Epithelial cell of proximal tubule (primary cell): Measurements from ENCODE around the gene AUH. TPM values are rescaled to one million over a fixed set of nuclear protein-coding genes. Genes with fewer than 3 reads are reported as not detected.

Source experiments
- DNase-seq: peaks from one replicate; pipeline ENCODE4 v3.0.0-alpha.2; 2011; ENCODE audit warnings: low read depth
- H3K4me3 ChIP-seq: 2 replicates; pipeline ENCODE4 v1.5.1; 2011; ENCODE audit warnings: low read depth, mild to moderate bottlenecking, low read length
- CTCF ChIP-seq: conservative IDR thresholded peaks from 2 replicates; pipeline ENCODE4 v1.5.1; 2012; ENCODE audit warnings: low read depth, mild to moderate bottlenecking, low read length
- total RNA-seq: library from RNA; depleted of rRNA; stranded (reverse); fragments of >200 nt; gene quantifications from 2 replicates; pipeline ENCODE4 v1.2.3, GENCODE V29; 2015

Gene AUH
- total RNA-seq, 1 donor from 2014 or later = 16.8 TPM

GRCh38 chr9:91282292-91282691 lies 79.4 kb downstream of the AUH start:
- TF ChIP-seq CTCF = no peak
- no peak overlapping the region for H3K4me3 ChIP-seq
- no peak for DNase-seq

GRCh38 chr9:91279296-91280204 lies 82.2 kb downstream of the AUH start:
- no peak overlapping the region for H3K4me3 ChIP-seq
- no peak for TF ChIP-seq CTCF

GRCh38 chr9:91276513-91276912 lies 85.2 kb downstream of the AUH start:
- no peak for TF ChIP-seq CTCF
- no peak for DNase-seq
- H3K4me3 ChIP-seq = no peak overlapping the region

More at GRCh38 chr9:91279296-91280204, 82.2 kb downstream of the AUH start:
- no peak for DNase-seq

- TF ChIP-seq CTCF = no peak
- H3K4me3 ChIP-seq = no peak overlapping the region
- DNase-seq = no peak
These were observed 86.1 kb downstream of the AUH start for GRCh38 chr9:91275655-91276054.

GRCh38 chr9:91274949-91275492 lies 86.7 kb downstream of the AUH start:
- no peak for TF ChIP-seq CTCF
- no peak for DNase-seq
- no peak overlapping the region for H3K4me3 ChIP-seq

GRCh38 chr9:91273853-91274552 lies 87.7 kb downstream of the AUH start:
- no peak overlapping the region for H3K4me3 ChIP-seq
- DNase-seq = peak; percentile 31
- no peak for TF ChIP-seq CTCF
